Astrocyte (in vitro differentiated cells and primary cell): ENCODE results near the gene GNB2. TPM values are rescaled to one million over a fixed set of nuclear protein-coding genes. Genes with fewer than 3 reads are reported as not detected.

Source experiments
- DNase-seq: peaks from one replicate; pipeline ENCODE4 v3.0.0-alpha.2; 2010; ENCODE audit warnings: low read depth
- FAIRE-seq: peaks from 2 replicates; lab custom pipeline; 2011; peaks lifted over from hg19 to GRCh38; lab: Jason Lieb, UNC
- H2AFZ ChIP-seq: 2 replicates; pipeline ENCODE4 v1.6.0; 2012; ENCODE audit warnings: low read depth, low read length, inconsistent platforms
- H3K27ac ChIP-seq: 2 replicates; pipeline ENCODE4 v1.5.1; 2011; ENCODE audit warnings: low read depth, low read length, inconsistent platforms
- H3K27me3 ChIP-seq: 2 replicates; pipeline ENCODE4 v1.6.0; 2011; ENCODE audit warnings: low read length, inconsistent platforms; ENCODE audit not compliant: insufficient read depth
- H3K36me3 ChIP-seq: 2 replicates; pipeline ENCODE4 v1.5.1; 2011; ENCODE audit warnings: low read length, inconsistent platforms; ENCODE audit not compliant: insufficient read depth
- H3K4me1 ChIP-seq: 2 replicates; pipeline ENCODE4 v1.5.1; 2011; ENCODE audit warnings: low read length, inconsistent platforms; ENCODE audit not compliant: insufficient read depth
- H3K4me2 ChIP-seq: 2 replicates; pipeline ENCODE4 v1.6.0; 2012; ENCODE audit warnings: low read length, inconsistent platforms
- H3K4me3 ChIP-seq: 2 replicates; pipeline ENCODE4 v1.5.1; 2011; ENCODE audit warnings: low read depth, mild to moderate bottlenecking, low read length, inconsistent platforms; ENCODE audit not compliant: insufficient read depth
- H3K79me2 ChIP-seq: 2 replicates; pipeline ENCODE4 v1.6.0; 2012; ENCODE audit warnings: mild to moderate bottlenecking, low read length, inconsistent platforms; ENCODE audit not compliant: insufficient read depth
- H3K9ac ChIP-seq: 2 replicates; pipeline ENCODE4 v1.6.0; 2012; ENCODE audit warnings: mild to moderate bottlenecking, low read length, inconsistent platforms
- H3K9me3 ChIP-seq: 2 replicates; pipeline ENCODE4 v1.5.1; 2012; ENCODE audit warnings: low read depth, mild to moderate bottlenecking, low read length, inconsistent platforms; ENCODE audit not compliant: insufficient read depth
- H4K20me1 ChIP-seq: 2 replicates; pipeline ENCODE4 v1.6.0; 2012; ENCODE audit warnings: low read length, inconsistent platforms; ENCODE audit not compliant: insufficient read depth
- H3K27ac Mint-ChIP-seq: one replicate; pipeline ENCODE4 v1.8.0; 2021; ENCODE audit warnings: mild to moderate bottlenecking, mixed read lengths; ENCODE audit not compliant: unreplicated experiment
- H3K27me3 Mint-ChIP-seq: one replicate; pipeline ENCODE4 v1.8.0; 2021; ENCODE audit warnings: low read depth, mixed read lengths; ENCODE audit not compliant: unreplicated experiment
- H3K36me3 Mint-ChIP-seq: one replicate; pipeline ENCODE4 v1.8.0; 2021; ENCODE audit warnings: low read depth, mixed read lengths; ENCODE audit not compliant: unreplicated experiment
- H3K4me1 Mint-ChIP-seq: one replicate; pipeline ENCODE4 v1.8.0; 2021; ENCODE audit warnings: low read depth, mixed read lengths; ENCODE audit not compliant: unreplicated experiment
- H3K4me3 Mint-ChIP-seq: one replicate; pipeline ENCODE4 v1.8.0; 2021; ENCODE audit warnings: mild to moderate bottlenecking, moderate library complexity, mixed read lengths; ENCODE audit not compliant: unreplicated experiment
- H3K9me3 Mint-ChIP-seq: one replicate; pipeline ENCODE4 v1.8.0; 2021; ENCODE audit warnings: mild to moderate bottlenecking, mixed read lengths; ENCODE audit not compliant: unreplicated experiment
- EZH2 ChIP-seq: IDR thresholded peaks from 2 replicates; pipeline ENCODE4 v1.6.1; 2012; ENCODE audit warnings: mild to moderate bottlenecking, low read length, inconsistent platforms; ENCODE audit not compliant: insufficient read depth
- total RNA-seq: library from RNA; stranded (reverse); gene quantifications from 2 replicates; pipeline ENCODE4 v1.2.1, GENCODE V29; 2021
- TF ChIP-seq, protein P1 (sequence below): IDR thresholded peaks from 2 replicates; pipeline ENCODE4 v1.5.1; 2011; ENCODE audit warnings: low read depth, mild to moderate bottlenecking, inconsistent platforms, low read length, moderate library complexity; ENCODE audit not compliant: insufficient read depth

Gene GNB2
- total RNA-seq, 1 donor from 2014 or later = 274 TPM

DNA sequence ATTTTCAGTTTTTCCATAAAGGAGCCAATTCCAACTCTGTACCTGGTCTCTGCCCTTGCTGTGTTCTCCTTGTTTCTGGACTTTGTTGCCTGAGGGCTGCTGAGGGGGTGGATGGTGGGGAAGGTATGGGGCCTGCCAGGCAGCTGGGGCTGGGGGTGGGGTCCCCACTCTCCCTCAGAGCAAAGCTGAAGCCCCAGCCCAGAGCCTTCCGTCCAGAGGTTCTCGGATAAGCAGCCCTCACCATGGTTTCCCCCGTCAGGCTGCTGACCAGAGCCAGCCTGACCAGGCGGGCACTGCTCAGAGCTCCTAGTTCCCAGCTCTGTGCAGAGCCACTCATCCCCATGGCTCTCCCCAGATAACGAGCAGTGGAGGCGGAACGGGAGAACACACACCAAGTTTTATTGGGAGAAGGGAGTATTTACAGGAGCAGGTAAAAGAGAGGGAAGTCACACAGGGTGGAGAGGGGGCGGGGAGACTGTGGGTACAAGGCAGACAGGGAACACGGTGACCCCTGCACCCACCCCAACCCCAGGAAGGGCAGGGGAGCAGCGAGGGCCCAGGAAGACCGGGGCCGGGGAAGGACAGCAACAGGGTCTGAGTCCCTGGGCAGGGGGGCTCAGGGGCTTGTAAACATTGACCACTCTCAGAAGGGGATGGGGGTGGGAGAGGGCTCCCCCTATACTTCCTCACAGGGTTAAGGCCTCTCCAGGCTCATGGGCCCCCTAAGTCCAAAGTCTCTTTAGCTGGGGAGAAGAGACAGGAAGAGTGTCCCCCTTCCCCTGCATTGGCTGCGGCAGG is 5.8 kb downstream of the GNB2 start:
- no peak overlapping the region for H3K27ac ChIP-seq
- H4K20me1 ChIP-seq = peaks cover 64% of the 10 kb centered on the region
- TF ChIP-seq, protein P1, sequence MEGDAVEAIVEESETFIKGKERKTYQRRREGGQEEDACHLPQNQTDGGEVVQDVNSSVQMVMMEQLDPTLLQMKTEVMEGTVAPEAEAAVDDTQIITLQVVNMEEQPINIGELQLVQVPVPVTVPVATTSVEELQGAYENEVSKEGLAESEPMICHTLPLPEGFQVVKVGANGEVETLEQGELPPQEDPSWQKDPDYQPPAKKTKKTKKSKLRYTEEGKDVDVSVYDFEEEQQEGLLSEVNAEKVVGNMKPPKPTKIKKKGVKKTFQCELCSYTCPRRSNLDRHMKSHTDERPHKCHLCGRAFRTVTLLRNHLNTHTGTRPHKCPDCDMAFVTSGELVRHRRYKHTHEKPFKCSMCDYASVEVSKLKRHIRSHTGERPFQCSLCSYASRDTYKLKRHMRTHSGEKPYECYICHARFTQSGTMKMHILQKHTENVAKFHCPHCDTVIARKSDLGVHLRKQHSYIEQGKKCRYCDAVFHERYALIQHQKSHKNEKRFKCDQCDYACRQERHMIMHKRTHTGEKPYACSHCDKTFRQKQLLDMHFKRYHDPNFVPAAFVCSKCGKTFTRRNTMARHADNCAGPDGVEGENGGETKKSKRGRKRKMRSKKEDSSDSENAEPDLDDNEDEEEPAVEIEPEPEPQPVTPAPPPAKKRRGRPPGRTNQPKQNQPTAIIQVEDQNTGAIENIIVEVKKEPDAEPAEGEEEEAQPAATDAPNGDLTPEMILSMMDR = no peak
- no peak for TF ChIP-seq EZH2
- DNase-seq = no peak
- no peak overlapping the region for H2AFZ ChIP-seq
- peaks cover 40% of the 10 kb centered on the region for H3K79me2 ChIP-seq
- H3K9ac ChIP-seq = no peak overlapping the region
- Mint-ChIP-seq H3K9me3 (no peaks in the 10 kb centered on the region), H3K27ac (no peak overlapping the region), H3K27me3 (no peaks in the 10 kb centered on the region), H3K36me3 (peaks cover 9% of the 10 kb centered on the region), H3K4me1 (peaks cover 4% of the 10 kb centered on the region), H3K4me3 (no peak overlapping the region)
- H3K4me1 ChIP-seq = peaks cover 12% of the 10 kb centered on the region
- H3K4me2 ChIP-seq = no peak overlapping the region
- no peaks in the 10 kb centered on the region for H3K9me3 ChIP-seq
- H3K4me3 ChIP-seq = no peak overlapping the region
- no peaks in the 10 kb centered on the region for H3K27me3 ChIP-seq
- FAIRE-seq = no peak
- H3K36me3 ChIP-seq = peaks cover 2% of the 10 kb centered on the region

DNA sequence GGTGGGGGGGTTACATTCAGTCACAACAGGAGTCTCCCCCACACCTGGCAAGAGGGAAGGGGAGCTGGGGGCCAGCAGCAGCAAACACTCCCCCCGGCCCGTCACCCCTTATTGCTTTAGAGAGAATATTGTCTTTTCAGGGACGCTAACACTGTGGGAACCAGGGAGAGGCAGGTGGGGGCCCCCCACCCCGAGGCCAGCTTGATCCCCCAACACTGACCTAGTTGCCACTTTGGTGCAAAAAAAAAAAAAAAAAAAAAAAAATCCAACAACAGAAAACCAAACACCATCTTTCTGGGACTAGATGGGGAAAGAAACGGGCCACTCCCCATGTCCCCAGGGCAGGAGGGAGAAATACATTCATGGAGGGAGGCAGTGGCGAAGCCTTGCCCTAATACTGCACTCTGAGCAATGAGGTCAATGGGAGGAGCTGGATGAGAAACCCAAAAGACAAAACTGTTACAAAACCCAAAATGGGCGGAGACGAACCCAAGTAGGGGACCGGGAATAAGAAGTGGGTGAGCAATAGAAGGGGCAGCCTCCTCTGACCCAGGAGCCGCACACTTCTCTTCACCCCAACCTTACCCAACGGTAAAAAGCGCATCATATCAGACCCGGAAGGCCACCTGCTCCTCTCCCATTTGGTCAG is 6.5 kb downstream of the GNB2 start:
- Mint-ChIP-seq H3K9me3 (no peaks in the 10 kb centered on the region), H3K4me3 (peak overlapping the region; percentile 10), H3K27me3 (no peaks in the 10 kb centered on the region), H3K36me3 (peaks cover 9% of the 10 kb centered on the region), H3K27ac (no peak overlapping the region), H3K4me1 (peaks cover 4% of the 10 kb centered on the region)
- Histone ChIP-seq H3K4me2 (no peak overlapping the region), H3K36me3 (peaks cover 2% of the 10 kb centered on the region), H2AFZ (no peak overlapping the region), H3K9ac (no peak overlapping the region), H3K4me1 (peaks cover 12% of the 10 kb centered on the region), H3K27ac (no peak overlapping the region), H3K9me3 (no peaks in the 10 kb centered on the region), H3K4me3 (no peak overlapping the region), H3K79me2 (peaks cover 33% of the 10 kb centered on the region), H4K20me1 (peaks cover 59% of the 10 kb centered on the region), H3K27me3 (no peaks in the 10 kb centered on the region)
- no peak for FAIRE-seq
- no peak for TF ChIP-seq EZH2
- TF ChIP-seq, protein P1 = no peak
- no peak for DNase-seq
